OCI-LY1 (cell line): ENCODE data around the gene RNF166.
A peak's percentile ranks its signal among the peaks of the same experiment; 100 is the strongest.

Experiments
- H2AFZ ChIP-seq: fragments of 200-600 bp; sonication (generic), shearing (Covaris generic); 2 replicates; pipeline ENCODE4 v1.6.0; 2014; ENCODE audit warnings: antibody characterized with exemption, mild to moderate bottlenecking, low read length
- H3F3A ChIP-seq: fragments of 200-600 bp; sonication (generic), shearing (Covaris generic); 2 replicates; pipeline ENCODE4 v1.6.0; 2014; ENCODE audit warnings: mild to moderate bottlenecking, antibody characterized with exemption, low read length, moderate library complexity; ENCODE audit not compliant: insufficient read depth
- H3K27ac ChIP-seq: fragments of 200-600 bp; sonication (generic); 2 replicates; pipeline ENCODE4 v1.5.1; 2014; ENCODE audit warnings: low read length, mixed run types, mild to moderate bottlenecking, low read depth; ENCODE audit not compliant: poor library complexity, severe bottlenecking
- H3K27me3 ChIP-seq: fragments of 200-600 bp; sonication (generic); 2 replicates; pipeline ENCODE4 v1.6.0; 2014; ENCODE audit warnings: antibody characterized with exemption, mild to moderate bottlenecking, low read length, moderate library complexity; ENCODE audit not compliant: insufficient read depth
- H3K36me3 ChIP-seq: fragments of 200-600 bp; sonication (generic); 2 replicates; pipeline ENCODE4 v1.6.1; 2014; ENCODE audit warnings: mild to moderate bottlenecking, antibody characterized with exemption, low read length, moderate library complexity, mixed read lengths; ENCODE audit not compliant: insufficient read depth
- H3K4me1 ChIP-seq: fragments of 200-600 bp; sonication (generic); 2 replicates; pipeline ENCODE4 v1.5.1; 2014; ENCODE audit warnings: mild to moderate bottlenecking, low read length, moderate library complexity; ENCODE audit not compliant: insufficient read depth, severe bottlenecking
- H3K4me2 ChIP-seq: fragments of 200-600 bp; sonication (generic), shearing (Covaris generic); 2 replicates; pipeline ENCODE4 v1.6.1; 2014; ENCODE audit warnings: low read length
- H3K4me3 ChIP-seq: fragments of 200-600 bp; sonication (generic); 2 replicates; pipeline ENCODE4 v1.5.1; 2014; ENCODE audit warnings: low read length, low read depth, mild to moderate bottlenecking, mixed read lengths; ENCODE audit not compliant: poor library complexity, severe bottlenecking
- H3K79me2 ChIP-seq: fragments of 200-600 bp; shearing (Covaris generic); 2 replicates; pipeline ENCODE4 v1.6.1; 2016; ENCODE audit warnings: mixed run types, low read length, mixed read lengths; ENCODE audit not compliant: insufficient read depth
- H3K9ac ChIP-seq: fragments of 200-600 bp; sonication (generic), shearing (Covaris generic); 2 replicates; pipeline ENCODE4 v1.6.1; 2014; ENCODE audit warnings: mild to moderate bottlenecking, low read length, mixed read lengths
- H3K9me2 ChIP-seq: fragments of 200-600 bp; sonication (generic), shearing (Covaris generic); 2 replicates; pipeline ENCODE4 v1.6.1; 2014; ENCODE audit warnings: low read depth, mild to moderate bottlenecking, low read length, mixed read lengths
- H3K9me3 ChIP-seq: fragments of 200-600 bp; shearing (Covaris generic); 2 replicates; pipeline ENCODE4 v1.6.1; 2014; ENCODE audit warnings: low read length, mixed read lengths
- H4K20me1 ChIP-seq: fragments of 200-600 bp; sonication (generic), shearing (Covaris generic); 2 replicates; pipeline ENCODE4 v1.6.0; 2016; ENCODE audit warnings: mild to moderate bottlenecking, low read length; ENCODE audit not compliant: insufficient read depth
- CTCF ChIP-seq: fragments of 200-600 bp; sonication (generic), shearing (Covaris generic); IDR thresholded peaks from 2 replicates; pipeline ENCODE4 v1.5.1; 2017; ENCODE audit warnings: mild to moderate bottlenecking, antibody characterized with exemption, low read length, moderate library complexity, mixed read lengths
- EZH2 ChIP-seq: fragments of 200-600 bp; sonication (generic), shearing (Covaris generic); IDR thresholded peaks from 2 replicates; pipeline ENCODE4 v1.8.0; 2017; ENCODE audit warnings: borderline replicate concordance, mixed run types, mild to moderate bottlenecking, antibody characterized with exemption, low read length, moderate library complexity, mixed read lengths

Gene RNF166

GRCh38 chr16:88706965-88707826, 988 bp upstream of the RNF166 start:
- Histone ChIP-seq H3K4me3 (peak overlapping the region; percentile 99), H4K20me1 (no peaks in the 10 kb centered on the region), H3K9ac (peak overlapping the region; percentile 79), H3K4me2 (peak overlapping the region; percentile 96), H3K79me2 (no peaks in the 10 kb centered on the region), H3F3A (no peaks in the 10 kb centered on the region), H3K27me3 (0 out of 2 replicates have a peak, but pooled peaks cover 5% of the 10 kb centered on the region), H2AFZ (no peak overlapping the region), H3K9me2 (no peaks in the 10 kb centered on the region), H3K27ac (no peak overlapping the region), H3K4me1 (peaks cover 51% of the 10 kb centered on the region), H3K9me3 (no peaks in the 10 kb centered on the region), H3K36me3 (peaks cover 5% of the 10 kb centered on the region; the same call in 1 of the 2 replicates)
- TF ChIP-seq EZH2: no peak
- no peak for TF ChIP-seq CTCF

GRCh38 chr16:88705801-88706228, 393 bp downstream of the RNF166 start:
- H3K4me3 ChIP-seq: peak overlapping the region; percentile 99
- H3K79me2 ChIP-seq: no peaks in the 10 kb centered on the region
- no peaks in the 10 kb centered on the region for H4K20me1 ChIP-seq
- H3K9me2 ChIP-seq: no peaks in the 10 kb centered on the region
- H3K9me3 ChIP-seq: no peaks in the 10 kb centered on the region
- H3F3A ChIP-seq: no peaks in the 10 kb centered on the region
- H3K9ac ChIP-seq: peak overlapping the region; percentile 79
- H3K27ac ChIP-seq: no peak overlapping the region
- peaks cover 5% of the 10 kb centered on the region; the same call in 1 of the 2 replicates for H3K36me3 ChIP-seq
- 0 out of 2 replicates have a peak, but pooled peaks cover 5% of the 10 kb centered on the region for H3K27me3 ChIP-seq
- no peak overlapping the region for H2AFZ ChIP-seq
- TF ChIP-seq CTCF (no peak), EZH2 (no peak)
- peak overlapping the region; percentile 96 for H3K4me2 ChIP-seq
- H3K4me1 ChIP-seq: peaks cover 60% of the 10 kb centered on the region

- no peaks in the 10 kb centered on the region for H3K9me3 ChIP-seq
- H2AFZ ChIP-seq: no peak overlapping the region
- H3K9ac ChIP-seq: peak overlapping the region; percentile 67
- TF ChIP-seq EZH2 (no peak), CTCF (no peak)
- no peaks in the 10 kb centered on the region for H3K9me2 ChIP-seq
- peaks cover 4% of the 10 kb centered on the region; the same call in 1 of the 2 replicates for H3K36me3 ChIP-seq
- peaks cover 63% of the 10 kb centered on the region for H3K4me1 ChIP-seq
- no peaks in the 10 kb centered on the region for H3K79me2 ChIP-seq
- H3K4me3 ChIP-seq: peak overlapping the region; percentile 99
- peak overlapping the region; percentile 89 for H3K4me2 ChIP-seq
- H3F3A ChIP-seq: no peaks in the 10 kb centered on the region
- H4K20me1 ChIP-seq: no peaks in the 10 kb centered on the region
- H3K27me3 ChIP-seq: 0 out of 2 replicates have a peak, but pooled peaks cover 5% of the 10 kb centered on the region
- H3K27ac ChIP-seq: no peak overlapping the region
Measured at GRCh38 chr16:88705076-88705684, 1.0 kb downstream of the RNF166 start.
